Measurements from ENCODE around the gene TRPV3.
"Not testable (repeated sequence)": the region's sequence is repeated elsewhere in the genome, so short reads cannot be mapped to it uniquely, and the experiment has no call there.

TRPV3 gene

DNA sequence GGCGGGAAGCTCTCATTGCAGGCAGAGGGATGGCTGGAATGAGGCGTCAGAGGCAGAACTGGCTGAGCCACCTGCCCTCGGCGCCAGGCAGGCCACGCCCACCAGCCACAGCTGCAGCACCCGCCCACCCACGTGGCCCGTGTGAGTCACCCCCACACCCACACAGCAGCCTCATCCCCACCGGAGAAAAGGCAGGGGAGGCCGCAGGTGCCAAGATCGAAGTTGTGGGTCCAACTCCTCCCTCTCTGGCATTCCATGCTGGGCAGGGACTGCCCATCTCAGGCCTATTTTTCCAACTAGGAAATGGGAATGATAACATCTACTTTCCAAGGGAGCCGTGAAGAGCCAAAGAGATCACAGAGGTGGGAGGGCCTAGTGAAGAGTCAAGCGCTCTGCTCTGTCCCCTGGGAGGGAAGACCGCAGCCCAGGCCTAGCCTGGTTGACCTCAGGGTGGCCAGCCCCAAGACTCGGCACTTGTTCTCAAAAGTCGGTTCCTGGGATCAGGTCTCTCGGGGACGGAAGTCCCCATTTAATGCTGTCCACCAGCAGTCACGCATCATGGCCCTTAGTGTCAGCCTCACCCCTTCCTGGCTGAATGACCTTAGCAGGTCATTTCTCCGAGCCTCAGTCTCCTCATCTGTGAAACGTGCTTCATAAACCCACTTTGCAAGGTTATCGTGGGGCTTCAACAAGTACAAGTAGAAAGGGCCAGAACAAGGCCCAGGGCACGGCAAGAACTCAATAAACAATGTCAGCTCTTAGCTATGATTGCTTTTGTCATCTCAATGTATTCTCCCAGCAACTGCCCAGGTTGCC is at the start of gene TRPV3:
Gene TRPV3, minus strand, starts transcription at position 45 of the 816 bp plus-strand sequence. CDS start 2,962 bp downstream, outside the sequence.
- DNase-seq = peak; percentile 59

DNA sequence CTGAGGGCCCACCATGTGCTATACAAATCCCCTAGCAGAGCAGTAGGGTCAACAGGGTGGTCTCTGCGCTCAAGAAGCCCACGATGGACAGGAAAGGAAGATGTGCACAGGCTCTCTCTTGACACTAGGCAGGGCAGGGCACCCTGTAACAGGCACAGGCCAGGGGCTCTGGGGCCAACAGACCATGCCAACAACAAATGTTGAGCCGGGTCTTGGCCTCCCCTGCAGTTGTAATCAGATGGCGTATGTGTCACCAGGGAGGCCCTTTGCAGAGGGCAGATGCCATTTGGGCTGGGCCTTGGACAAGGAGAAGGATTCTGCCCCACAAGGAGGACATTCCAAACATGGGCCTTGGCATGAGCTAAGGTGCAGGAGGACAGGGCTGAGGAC is 46.3 kb upstream of the TRPV3 start:
- no peak for DNase-seq

DNA sequence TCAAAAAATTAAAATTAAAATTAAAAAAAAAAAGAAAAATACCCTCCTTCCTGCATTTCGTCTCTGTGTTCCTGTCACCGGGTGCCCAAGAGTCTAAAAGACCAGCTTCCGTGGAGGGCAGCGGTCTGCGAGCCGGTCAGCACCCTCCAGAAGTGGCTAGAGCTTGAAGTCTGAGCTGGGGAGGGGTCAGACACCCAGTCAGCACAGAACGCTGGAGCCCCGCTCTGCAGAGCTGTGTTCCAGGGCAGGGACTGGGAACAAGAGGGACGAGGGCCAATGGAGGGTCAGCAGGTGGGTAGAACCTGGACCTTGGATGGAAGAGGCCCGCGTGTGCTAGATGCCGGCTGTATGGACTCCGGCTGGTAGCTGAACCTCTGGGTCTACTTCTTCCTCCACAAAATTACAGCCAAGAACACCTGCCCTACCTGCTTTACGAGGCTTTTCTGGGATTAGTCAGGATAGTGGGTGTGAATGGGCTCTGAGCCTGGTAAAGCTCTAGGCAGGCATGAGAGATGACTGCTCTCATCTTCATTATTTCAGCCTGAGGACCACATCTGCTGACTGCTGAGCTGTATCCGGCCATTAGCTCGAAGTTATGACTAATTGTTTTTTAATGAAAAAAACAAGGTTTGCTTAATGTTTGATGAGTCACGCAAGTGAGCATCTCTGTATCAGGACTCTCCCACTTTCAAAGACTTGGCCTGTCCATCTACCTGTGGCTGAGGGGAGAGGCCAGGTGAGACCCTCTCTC is 45.7 kb upstream of the TRPV3 start:
- DNase-seq = no peak

DNA sequence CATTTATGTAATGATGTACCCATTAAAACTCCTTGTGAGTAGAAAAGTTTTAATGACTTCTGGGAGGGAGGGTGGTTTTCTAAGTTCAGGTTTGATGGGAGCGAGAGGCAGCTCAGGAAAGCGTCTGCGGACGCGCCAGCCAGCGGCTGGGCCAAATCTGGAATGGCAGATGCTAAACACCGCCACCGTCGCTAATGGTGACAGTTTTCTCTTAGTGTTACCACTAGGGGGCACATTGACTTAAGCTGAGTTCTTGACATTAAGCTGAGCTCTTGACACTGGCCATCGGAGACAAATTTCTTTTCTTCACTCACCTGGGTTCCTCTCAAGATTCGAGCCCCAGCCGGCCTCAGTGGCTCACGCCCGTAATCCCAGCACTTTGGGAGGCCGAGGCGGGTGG is 44.9 kb upstream of the TRPV3 start:
- DNase-seq = peak; percentile 16

DNA sequence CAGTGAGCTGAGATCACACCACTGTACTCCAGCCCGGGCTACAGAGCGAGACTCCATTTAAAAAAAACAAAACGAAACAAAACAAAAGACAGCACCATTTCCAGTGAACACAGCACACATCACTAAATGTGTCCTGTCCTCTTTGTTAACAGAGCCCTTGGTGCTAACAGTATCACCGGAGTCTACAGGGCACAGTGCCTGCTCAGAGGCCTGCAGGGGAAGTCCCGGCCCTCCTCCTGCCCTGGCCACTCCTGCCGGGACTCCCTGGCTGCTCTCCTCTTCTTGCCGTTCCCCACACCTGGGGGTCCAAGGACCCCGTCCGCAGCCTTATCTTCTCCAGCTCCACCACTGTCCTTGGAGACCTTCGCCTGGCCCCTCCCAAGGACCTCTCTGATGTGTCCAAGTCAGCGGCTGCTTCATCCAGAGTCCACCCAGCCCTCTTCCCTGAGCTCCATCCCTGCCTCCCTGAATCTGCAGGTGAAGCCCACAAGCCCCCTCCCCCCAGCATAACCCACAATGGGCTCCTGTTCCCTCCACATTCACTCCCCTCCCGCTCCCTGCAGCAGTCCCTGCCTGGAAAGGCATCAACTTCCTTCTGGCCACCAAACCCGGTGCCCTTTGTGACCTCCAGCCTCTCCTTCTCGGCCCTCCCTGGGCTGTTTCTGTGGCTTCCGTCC is 43.1 kb upstream of the TRPV3 start:
- no peak for DNase-seq

DNA sequence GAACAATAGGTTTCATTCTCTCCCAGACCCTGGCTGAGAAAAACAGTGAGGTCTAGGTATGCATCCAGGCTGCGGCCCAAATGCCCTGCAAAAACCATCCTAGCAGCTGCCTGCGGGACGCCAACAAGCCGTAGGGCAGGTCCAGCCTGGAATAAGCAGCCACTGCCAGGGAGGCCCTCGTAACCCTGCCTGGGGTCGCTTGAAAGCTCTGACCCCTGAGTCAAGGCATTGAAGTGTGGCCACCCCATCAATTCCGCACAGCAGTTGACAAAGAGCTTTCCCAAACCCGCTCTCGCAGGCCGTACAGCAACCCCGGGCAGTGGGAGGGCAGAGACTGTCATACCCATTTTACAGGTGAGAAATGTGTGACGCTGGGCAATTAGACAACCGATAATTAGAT is 40.5 kb upstream of the TRPV3 start:
- DNase-seq = no peak

DNA sequence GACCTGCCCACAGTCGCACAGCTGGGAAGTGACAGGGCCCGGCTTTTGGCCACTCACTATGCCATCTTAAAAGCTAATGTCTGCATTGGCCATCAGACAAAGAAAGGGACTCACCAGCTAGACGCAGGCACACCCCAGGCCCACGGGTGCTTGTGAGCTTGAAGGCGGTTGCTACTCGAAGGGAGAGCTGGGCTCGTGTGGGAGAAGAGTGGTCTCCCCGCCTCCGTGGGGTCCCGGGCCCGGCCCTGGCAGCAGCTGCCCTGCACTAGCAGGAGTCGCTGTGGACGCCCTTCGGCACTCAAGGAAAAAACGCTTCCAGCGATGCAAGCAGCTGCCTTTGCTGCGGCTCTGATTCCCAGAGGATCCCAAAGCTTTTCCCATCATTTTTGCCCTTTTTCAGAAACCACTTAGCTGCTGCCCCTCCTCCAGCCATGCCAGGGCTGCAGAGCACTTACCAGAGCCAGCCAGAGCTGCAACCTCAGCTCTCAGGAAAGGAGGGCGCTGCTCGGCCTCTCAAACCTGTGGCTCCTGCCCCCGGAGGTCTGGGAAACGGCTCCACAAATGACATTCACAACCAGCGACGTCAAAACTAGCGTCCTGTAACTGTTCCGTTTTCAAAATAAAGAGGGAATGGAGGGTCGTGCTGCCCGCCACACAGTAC is 39.3 kb upstream of the TRPV3 start:
- peak; percentile 21 for DNase-seq

DNA sequence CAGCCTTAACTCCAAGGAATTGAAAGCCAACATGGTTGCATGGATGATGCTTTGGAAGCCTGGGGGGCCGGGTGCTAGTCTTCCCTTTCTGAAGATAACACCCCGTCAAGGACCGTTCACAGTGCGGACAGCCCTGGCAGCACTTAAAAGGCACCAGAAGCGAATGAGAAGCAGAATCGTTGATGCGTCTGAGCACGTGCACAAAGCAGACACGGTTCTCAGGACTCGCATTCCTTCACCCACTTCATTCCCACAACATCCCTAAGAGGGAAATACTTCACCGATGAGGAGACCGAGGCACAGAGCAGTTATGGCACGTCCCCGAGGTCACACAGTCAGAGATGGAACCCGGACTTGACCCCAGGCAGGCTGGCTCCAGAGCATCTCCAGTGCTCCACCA is 37.4 kb upstream of the TRPV3 start:
- DNase-seq = no peak

DNA sequence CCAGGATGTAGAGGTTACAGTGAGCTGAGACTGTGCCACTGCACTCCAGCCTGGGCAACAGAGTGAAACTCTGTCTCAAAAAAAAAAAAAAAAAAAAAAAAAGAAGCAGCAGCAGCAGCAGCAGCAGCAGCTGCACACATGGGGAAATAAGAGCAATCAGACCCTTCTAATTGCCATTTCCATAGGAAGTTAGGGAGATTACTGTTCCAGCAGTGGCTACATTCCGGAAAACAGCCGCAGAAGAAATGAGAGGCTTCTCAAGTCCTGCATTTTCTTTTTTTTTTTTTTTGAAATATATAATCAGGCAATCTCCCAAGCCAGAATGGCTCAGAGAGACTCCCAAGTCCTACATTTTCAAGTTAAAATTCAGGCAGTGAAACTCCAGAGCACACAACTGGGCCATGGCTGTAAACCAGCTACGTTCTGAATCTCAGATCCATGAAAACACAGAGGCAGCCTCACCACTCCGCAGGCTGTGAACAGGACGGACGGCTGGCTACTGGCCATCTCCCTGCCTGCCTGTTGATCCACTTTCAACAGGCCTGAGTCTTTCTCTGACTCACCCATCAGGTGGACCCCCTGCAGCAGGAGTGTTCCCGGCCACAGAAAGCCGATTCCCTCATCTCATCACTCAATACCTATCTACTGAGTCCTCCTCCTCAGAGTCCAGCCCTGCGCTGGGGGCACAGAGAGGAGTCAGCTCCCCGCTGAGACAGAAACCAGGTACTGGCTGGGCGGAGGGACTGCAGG is 36.6 kb upstream of the TRPV3 start:
- DNase-seq = peak; percentile 56

DNA sequence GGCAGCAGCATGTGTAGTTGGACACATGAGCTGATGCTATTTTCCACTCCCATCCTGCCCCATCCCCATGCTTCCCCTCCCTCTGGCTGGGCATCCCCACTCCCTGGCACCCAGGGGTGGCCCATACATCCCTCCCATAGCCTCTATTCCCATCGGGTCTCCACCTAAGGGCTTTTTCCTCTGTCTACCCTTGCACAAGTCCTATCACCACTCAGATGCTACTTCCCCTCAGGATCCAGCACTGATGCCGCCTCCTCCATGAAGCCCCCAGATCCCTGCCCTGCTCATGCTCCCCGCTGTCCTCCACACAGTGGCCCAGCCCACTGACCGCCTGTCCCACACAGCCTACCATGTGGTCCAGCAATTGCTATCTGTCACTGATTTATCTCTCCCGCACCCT is 35.8 kb upstream of the TRPV3 start:
- DNase-seq = no peak

DNA sequence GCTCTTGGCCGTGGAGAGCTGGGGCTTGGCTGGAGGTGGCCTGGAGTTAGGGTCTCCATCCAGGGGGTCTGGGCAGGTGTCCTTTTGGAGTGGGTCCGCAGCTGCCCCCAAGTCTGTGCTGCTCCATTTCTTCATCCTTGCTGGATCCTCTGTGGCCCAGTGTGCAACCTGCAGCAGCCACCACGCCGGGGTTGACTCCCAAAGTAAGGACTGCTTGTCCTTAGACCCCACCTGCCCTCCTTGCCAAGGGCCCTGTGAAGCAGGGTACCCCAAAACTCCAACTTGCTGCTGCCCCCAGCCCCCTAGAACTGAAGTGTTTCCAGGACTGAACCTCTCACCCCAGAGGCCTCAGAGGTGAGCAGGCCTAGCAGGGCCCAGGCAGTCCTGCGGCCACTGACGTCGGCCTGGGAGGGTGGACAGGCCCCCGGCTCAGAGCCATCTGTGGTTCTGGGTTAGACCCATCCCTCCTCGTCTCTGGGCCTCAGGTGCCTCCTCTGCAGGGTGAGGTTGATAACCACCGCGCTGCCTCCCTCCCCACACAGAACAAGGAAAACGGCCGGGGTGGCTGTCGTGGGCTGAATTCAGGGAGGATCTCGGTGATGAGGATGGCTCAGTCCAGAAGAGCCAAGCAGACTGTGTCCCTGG is 34.7 kb upstream of the TRPV3 start:
- DNase-seq = peak; percentile 17

DNA sequence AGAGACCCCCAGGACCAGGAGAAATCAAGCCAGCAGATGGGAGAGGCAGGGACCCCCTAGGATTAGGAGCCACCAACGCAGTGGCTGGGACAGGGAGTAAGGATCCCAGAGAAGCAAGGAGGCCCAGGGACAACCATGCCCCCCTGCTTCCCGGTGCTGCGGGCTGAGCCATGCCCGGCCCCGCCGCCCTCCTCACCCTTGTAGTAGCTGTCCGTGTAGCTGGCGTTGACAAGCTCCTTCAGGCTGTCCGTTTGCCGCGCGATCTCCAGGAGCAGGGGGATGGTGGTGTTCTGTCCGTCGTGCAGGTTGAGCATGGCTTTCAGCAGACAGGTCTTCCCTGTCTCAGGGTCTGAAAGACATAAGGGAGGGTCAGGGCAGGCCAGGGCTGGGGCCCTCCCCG is 33.2 kb upstream of the TRPV3 start:
- DNase-seq = no peak

DNA sequence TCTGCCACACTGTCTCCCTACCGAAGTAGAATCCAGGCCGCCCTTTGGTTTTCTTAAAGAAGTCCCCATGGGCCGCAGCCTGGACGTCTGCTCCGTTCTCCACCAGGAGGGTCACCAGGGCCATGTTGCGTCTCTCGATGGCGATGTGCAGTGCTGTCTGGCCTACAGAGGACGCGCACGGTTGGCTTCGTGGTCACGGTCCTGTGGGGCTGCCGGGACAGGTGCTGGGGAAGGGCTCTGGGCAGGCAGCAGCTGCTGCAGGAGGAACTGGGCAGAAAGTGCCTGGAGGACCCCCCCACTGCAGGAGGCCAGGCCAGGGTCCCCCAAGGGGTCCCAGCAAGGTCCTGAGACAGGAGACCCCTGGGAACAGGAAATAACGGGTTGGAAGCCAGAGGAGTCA is 32.6 kb upstream of the TRPV3 start:
- peak; percentile 28 for DNase-seq

DNA sequence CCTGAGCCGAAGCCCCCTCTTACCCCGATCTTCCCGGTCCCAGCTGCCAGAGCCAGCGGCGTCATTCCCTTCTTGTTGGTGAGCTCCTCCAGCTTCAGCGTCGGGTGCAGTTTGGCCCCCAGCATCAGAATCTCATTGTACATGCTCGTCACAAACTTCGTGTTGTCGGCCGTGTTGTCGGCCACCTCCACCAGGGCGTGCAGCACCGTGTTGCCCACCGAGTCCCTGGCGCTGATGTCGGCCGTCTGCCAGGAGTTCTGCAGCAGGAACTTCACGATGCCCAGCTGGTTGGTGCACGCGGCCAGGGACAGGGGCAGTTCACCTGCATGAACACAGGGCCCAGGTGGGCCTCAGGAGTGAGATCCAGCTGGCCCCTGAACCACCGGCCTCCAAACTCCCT is 32.2 kb upstream of the TRPV3 start:
- no peak for DNase-seq

DNA sequence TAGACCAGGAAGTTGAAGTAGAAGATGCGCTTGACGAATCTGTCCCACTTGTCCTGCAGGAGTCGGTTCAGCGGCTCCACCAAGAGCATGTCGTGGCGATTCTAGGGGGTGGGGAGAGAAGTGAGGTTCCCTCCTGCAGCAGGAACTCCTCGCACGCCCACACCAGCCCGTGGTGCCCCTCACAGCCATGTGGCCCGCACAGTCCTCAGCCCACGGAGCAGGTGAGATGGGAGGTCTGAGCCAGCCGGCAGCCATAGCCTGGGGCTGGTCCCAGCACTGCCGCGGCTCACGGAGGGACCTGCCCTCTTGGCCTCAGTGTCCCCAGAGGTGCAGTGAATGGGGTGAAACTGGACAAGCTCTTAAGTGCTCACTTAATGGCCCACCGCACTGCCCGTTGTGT is 28.2 kb upstream of the TRPV3 start:
- no peak for DNase-seq

DNA sequence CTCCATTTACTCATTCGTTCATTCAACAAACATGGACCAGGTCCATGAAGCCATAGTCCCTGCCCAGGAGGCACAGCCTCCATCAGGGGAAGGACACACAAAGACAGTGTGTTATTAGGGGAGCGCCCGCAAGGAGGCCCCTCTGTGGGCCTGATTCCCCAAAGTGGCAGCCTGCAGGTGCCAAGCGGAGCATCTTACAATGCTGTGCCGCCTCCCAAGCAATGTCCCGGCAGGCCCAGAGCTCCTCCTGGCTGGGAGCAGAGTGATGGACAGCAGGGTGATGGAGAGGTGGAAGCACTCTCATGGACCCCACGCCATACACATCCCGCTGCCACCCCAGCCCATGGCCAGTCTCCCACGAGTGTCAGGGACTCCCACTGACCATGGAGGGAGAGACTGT is 25.8 kb upstream of the TRPV3 start:
- DNase-seq = no peak

DNA sequence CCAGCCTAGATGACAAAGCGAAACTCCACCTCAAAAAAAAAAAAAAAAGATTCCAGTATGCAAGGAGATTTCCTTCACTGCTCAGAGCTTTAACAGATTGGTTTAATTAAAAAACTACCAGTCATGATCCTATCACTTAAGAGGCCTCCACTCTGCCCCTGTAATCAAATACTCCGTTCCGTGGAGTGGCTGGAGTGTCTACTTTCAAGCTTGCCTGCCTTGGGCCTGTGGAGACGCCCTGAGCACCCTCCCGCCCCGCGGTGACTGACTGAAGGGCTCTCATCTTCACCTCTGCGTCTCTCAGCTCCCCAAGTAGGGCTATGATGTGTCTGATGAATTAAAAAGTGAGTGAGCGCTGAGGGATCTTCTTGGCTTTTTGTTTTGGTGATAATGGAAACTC is 25.3 kb upstream of the TRPV3 start:
- no peak for DNase-seq

DNA sequence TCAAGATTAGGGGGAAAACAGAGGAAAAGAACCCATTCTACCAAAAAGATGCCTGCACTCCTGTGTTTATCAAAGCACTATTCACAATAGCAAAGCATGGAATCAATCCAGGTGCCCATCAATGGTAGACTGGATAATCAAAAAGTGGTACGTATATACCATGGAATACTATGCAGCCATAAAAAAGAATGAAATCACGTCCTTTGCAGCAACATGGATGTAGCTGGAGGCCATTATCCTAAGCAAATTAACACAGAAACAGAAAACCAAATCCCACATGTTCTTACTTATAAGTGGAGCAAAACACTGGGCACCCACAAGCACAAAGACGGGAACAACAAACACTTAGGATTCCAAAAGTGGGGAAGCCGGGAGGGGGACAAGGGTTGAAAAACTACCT is 21.1 kb upstream of the TRPV3 start:
- not testable (repeated sequence) for DNase-seq

DNA sequence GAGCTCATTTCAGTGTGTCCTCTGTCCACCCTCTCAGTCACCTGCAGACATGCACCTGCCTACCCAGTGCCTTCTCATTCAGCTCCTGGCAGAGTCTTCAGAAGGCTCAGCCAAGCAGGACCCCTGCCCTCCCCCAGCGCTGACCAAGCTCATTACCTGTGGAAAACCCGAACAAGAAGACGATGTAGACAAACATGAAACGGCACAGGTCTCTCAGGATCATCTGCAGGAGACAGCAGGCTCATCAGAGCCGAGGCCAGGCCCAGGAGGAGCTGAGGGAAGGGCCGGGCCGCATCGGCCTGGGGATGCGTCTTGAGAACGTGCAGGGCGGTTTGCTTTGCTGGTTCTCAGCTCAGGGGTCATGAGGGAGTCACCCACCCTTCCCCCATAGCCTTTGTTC is 19.4 kb upstream of the TRPV3 start:
- DNase-seq = no peak

DNA sequence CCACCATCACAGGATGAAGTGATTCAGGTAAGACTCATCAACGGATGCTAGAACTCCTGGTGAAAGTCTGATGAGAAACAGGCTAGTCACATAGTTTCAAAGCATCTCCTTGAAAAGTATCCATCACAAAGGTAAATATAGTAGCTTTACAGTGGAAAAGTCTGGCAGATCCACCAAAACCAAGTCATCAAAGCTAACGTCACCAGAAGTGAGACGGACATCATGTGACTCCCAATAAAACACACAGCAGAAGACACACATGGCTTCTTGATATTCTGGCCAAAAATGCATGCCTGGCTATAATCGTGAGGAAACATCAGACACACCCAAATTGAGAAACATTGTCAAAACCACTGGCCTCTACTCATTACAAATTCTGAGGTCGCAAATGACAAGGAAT is 17.9 kb upstream of the TRPV3 start:
- DNase-seq = no peak

DNA sequence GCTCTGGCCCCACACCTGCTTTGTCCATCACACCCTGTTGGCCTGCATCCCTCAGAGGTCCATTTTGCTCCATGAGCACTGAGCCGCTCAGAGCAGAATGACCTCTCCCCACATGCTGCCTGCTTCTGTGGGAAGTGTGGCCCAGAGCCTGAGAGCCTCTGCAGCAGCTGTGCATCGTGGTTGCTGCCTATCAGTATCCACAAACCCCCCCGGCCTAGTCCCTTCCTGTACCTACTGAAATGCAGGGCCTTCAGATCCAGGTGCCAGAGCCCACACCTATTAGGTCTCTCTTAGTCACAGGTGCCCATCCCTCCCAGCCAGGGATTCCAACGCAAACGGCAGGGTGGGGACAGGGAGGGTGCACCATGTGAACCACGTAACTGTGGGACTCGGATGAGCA is 16.6 kb upstream of the TRPV3 start:
- DNase-seq = no peak
